Skeletal muscle satellite cell (primary cell): ENCODE measurements around the gene KNDC1.
"Not testable (repeated sequence)": the region's sequence is repeated elsewhere in the genome, so short reads cannot be mapped to it uniquely, and the experiment has no call there.

ENCODE experiments used
- H3K27me3 ChIP-seq: 2 replicates; pipeline ENCODE4 v1.7.0; 2013; ENCODE audit warnings: low read length; ENCODE audit not compliant: control insufficient read depth, insufficient read depth
- H3K36me3 ChIP-seq: 2 replicates; pipeline ENCODE4 v1.7.0; 2013; ENCODE audit warnings: mild to moderate bottlenecking, control low read depth, low read length; ENCODE audit not compliant: insufficient read depth
- H3K4me1 ChIP-seq: 2 replicates; pipeline ENCODE4 v1.7.0; 2013; ENCODE audit warnings: low read length; ENCODE audit not compliant: control insufficient read depth, insufficient read depth
- H3K4me2 ChIP-seq: 2 replicates; pipeline ENCODE4 v1.7.0; 2013; ENCODE audit warnings: mild to moderate bottlenecking, low read length
- H3K4me3 ChIP-seq: 2 replicates; pipeline ENCODE4 v1.7.0; 2013; ENCODE audit warnings: low read length
- H3K9ac ChIP-seq: 2 replicates; pipeline ENCODE4 v1.7.0; 2013; ENCODE audit warnings: mild to moderate bottlenecking, low read depth, low read length, moderate library complexity
- H3K9me3 ChIP-seq: replicated peaks from 2 replicates; pipeline ENCODE4 v1.7.0; 2013; ENCODE audit warnings: mild to moderate bottlenecking, control low read depth, low read length

KNDC1 gene

DNA sequence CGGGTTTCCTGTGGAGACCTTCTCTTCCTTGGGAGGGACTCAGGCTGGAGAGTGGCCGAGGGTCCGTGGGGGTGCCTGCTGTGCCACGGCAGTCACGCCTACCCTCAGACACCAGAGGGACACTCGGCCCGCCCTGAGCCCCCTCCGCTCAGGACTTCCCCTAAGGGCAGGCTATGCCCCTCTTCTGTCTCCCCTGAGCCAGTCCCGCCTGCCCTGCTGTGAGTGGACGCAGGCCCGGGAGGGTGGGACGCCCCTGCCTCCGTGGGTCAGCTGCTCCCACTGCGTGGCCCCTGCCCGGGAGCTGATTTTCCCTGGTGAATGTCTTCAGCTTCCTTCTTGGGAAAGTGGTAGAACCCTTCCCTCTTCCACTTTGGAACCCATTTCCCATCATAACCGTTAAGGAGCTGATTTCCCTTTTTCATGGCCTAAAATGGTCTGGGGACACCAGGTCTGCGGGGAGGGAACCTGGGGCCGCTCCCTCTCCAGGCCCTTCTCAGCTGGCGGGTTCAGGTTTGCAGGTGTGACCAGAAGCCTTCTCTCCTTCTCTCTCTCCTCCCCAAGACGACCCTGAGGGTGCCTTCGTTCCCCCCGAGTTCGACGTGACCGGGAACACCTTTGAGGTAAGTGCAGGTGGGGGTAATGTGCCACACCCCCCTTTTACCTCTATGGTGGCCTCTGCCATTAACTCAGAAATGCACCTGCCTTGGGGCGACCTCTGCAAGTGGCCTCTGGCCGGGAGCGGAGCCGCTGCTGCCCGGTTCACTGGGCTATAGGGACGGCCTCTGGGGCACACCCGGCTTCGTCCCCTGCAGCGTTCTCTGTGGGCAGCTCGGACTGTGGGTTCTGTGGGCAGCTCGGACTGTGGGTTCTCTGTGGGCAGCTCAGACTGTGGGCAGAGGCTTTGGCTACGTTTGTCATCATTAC lies 7.9 kb downstream of the KNDC1 start:
- H3K9me3 ChIP-seq, result no peaks in the 10 kb centered on the region
- H3K4me1 ChIP-seq, result no peaks in the 10 kb centered on the region
- peaks cover 24% of the 10 kb centered on the region for H3K27me3 ChIP-seq
- no peak overlapping the region for H3K4me3 ChIP-seq
- H3K36me3 ChIP-seq, result no peaks in the 10 kb centered on the region
- no peak overlapping the region for H3K9ac ChIP-seq
- no peak overlapping the region for H3K4me2 ChIP-seq

DNA sequence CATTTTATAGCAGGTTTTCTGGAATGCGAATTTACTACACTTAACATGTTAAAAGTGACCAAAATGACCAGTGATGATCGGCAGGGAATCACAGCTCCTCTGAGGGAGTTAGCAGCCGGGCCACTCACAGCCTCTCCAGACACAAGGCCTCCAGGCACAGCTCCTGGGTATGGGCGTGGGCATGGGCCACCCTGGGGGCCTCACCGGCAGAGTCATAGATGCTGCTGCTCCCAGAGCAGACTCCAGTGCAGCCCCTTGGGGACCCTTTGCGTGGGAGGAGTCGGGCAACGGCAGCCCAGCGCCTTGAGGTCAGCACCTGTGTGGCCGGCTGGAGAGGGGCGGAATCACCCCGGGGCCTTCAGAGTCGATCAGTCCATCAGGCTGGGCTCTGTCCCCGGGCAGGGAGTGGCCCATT lies 8.6 kb downstream of the KNDC1 start:
- no peaks in the 10 kb centered on the region for H3K36me3 ChIP-seq
- no peaks in the 10 kb centered on the region for H3K9me3 ChIP-seq
- no peak overlapping the region for H3K9ac ChIP-seq
- peaks cover 18% of the 10 kb centered on the region for H3K27me3 ChIP-seq
- H3K4me2 ChIP-seq, result no peak overlapping the region
- no peaks in the 10 kb centered on the region for H3K4me1 ChIP-seq
- H3K4me3 ChIP-seq, result no peak overlapping the region

DNA sequence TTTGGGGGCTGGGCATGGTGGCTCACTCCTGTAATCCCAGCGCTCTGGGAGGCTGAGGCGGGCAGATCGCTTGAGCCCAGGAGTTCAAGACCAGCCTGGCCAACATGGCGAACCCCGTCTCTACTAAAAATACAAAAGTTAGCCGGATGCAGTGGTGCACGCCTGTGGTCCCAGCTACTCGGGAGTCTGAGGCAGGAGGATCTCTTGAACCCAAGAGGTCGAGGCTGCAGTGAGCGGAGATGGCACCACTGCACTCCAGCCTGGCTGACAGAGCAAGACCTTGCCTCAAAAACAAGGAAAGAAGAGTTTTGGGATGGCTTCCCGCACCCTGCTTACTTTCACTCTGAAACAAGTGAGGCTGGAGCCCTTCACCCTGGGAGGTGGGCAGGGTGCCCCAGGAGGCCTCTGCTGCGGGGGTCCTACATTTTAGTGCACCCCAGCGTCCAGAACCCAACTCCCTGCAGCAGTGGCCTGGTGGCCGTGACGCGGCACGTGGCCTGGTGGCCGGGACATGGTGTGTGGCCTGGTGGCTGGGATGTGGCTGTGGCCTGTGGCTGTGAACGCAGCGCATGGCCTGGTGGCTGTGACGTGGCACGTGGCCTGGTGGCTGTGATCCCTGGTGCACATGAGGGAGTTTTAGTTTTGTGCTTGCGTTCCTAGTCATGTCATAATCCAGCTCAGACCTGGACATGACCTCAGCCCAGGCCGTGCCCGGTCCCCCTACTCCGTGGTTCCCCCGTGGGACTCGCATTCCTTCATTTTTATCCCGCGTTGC lies 9.3 kb downstream of the KNDC1 start:
- no peak overlapping the region for H3K9ac ChIP-seq
- H3K9me3 ChIP-seq, result no peaks in the 10 kb centered on the region
- peaks cover 15% of the 10 kb centered on the region for H3K27me3 ChIP-seq
- H3K4me2 ChIP-seq, result no peak overlapping the region
- no peaks in the 10 kb centered on the region for H3K4me1 ChIP-seq
- H3K4me3 ChIP-seq, result no peak overlapping the region
- H3K36me3 ChIP-seq, result no peaks in the 10 kb centered on the region

DNA sequence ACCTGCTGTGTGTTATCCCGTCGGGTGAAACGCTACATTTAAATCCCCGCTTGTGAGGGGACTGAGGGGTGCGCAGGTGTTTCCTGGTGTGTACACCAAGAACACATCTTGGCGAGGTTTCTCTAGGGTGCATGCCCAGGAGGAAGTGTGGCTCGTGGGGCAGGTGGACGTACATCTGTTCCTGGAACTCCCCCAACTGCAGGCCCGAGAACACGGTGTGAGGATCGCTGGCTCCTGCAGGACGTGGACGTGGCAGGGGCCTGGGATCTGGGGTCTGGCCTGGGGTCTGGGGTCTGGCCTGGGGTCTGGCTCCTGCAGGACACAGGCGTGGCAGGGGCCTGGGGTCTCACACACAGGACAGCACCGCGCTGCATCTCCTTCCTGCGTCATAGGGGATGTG lies 10.1 kb downstream of the KNDC1 start:
- H3K9me3 ChIP-seq, result no peaks in the 10 kb centered on the region
- no peaks in the 10 kb centered on the region for H3K4me1 ChIP-seq
- H3K27me3 ChIP-seq, result peaks cover 14% of the 10 kb centered on the region
- H3K4me2 ChIP-seq, result no peak overlapping the region
- H3K4me3 ChIP-seq, result no peak overlapping the region
- H3K36me3 ChIP-seq, result no peaks in the 10 kb centered on the region
- no peak overlapping the region for H3K9ac ChIP-seq

GRCh38 chr10:133173860-133174640 lies 14.0 kb downstream of the KNDC1 start:
- Histone ChIP-seq H3K27me3 (no peaks in the 10 kb centered on the region), H3K4me2 (no peak overlapping the region), H3K9ac (no peak overlapping the region), H3K4me3 (no peak overlapping the region), H3K36me3 (no peaks in the 10 kb centered on the region), H3K4me1 (no peaks in the 10 kb centered on the region), H3K9me3 (peaks cover 10% of the 10 kb centered on the region)

DNA sequence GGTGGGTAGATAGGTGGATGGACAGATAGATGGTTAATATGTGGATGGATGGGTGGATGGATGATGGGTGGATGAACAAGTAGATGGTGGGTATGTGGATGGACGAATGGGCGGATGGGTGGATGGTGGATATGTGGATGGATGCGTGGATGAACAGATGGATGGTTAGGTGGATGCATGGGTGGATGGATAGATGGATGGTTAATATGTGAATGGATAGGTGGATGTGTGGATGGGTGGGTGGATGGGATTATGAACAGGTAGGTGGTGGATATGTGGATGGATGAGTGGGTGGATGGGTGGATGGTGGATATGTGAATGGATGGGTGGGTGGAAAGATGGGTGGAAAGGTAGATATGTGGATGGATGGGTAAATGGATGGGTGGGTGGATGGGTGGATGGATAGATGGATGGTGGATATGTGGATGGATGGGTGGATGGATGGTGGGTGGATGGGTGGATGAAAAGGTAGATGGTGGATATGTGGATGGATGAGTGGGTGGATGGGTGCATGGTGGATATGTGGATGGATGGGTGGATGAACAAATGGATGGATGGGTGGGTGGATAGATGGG lies 14.8 kb downstream of the KNDC1 start:
- H3K9ac ChIP-seq, result no peak overlapping the region
- H3K9me3 ChIP-seq, result peaks cover 10% of the 10 kb centered on the region
- no peaks in the 10 kb centered on the region for H3K36me3 ChIP-seq
- no peaks in the 10 kb centered on the region for H3K4me1 ChIP-seq
- H3K27me3 ChIP-seq, result no peaks in the 10 kb centered on the region
- H3K4me3 ChIP-seq, result no peak overlapping the region
- no peak overlapping the region for H3K4me2 ChIP-seq

GRCh38 chr10:133175624-133176023 lies 15.6 kb downstream of the KNDC1 start:
- not testable (repeated sequence) for H3K4me3 ChIP-seq, H3K36me3 ChIP-seq

DNA sequence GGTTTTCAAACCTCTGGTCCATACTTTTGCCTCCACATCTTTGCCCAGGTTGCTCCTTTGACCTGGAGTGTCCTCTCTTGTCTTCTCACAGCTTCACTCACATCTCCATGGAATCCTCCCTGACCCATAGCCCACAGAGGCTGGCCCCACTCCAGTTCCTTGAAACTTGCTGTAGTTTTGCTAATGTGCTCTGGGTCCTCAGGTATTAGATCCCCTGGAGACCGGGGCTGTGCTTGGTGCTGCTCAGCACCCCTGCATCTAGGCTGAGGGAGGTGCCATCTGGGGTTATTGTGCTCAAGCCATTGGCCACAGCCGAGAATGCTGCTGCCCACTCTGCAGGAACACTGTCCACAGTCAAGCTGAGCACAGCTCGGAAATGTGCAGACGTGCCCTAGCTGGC lies 16.5 kb downstream of the KNDC1 start:
- H3K4me2 ChIP-seq, result no peak overlapping the region
- H3K27me3 ChIP-seq, result no peaks in the 10 kb centered on the region
- no peaks in the 10 kb centered on the region for H3K4me1 ChIP-seq
- peaks cover 10% of the 10 kb centered on the region for H3K9me3 ChIP-seq
- H3K36me3 ChIP-seq, result no peaks in the 10 kb centered on the region
- H3K9ac ChIP-seq, result no peak overlapping the region
- H3K4me3 ChIP-seq, result no peak overlapping the region

More at GRCh38 chr10:133175624-133176023, 15.6 kb downstream of the KNDC1 start:
- H3K27me3 ChIP-seq, H3K4me2 ChIP-seq, H3K9me3 ChIP-seq, H3K4me1 ChIP-seq, H3K9ac ChIP-seq: not testable (repeated sequence)

- H3K9me3 ChIP-seq, result peaks cover 10% of the 10 kb centered on the region
- H3K4me2 ChIP-seq, result no peak overlapping the region
- H3K36me3 ChIP-seq, result no peaks in the 10 kb centered on the region
- no peak overlapping the region for H3K9ac ChIP-seq
- H3K27me3 ChIP-seq, result no peaks in the 10 kb centered on the region
- no peaks in the 10 kb centered on the region for H3K4me1 ChIP-seq
- no peak overlapping the region for H3K4me3 ChIP-seq
Observed at GRCh38 chr10:133177380-133178157, 17.6 kb downstream of the KNDC1 start.

GRCh38 chr10:133178357-133179127 lies 18.5 kb downstream of the KNDC1 start:
- Histone ChIP-seq H3K27me3 (no peaks in the 10 kb centered on the region), H3K4me2 (no peak overlapping the region), H3K4me1 (no peaks in the 10 kb centered on the region), H3K9me3 (peaks cover 10% of the 10 kb centered on the region), H3K4me3 (no peak overlapping the region), H3K36me3 (no peaks in the 10 kb centered on the region), H3K9ac (no peak overlapping the region)
